Measurements from ENCODE around the gene TMEM126B. TPM values are rescaled to one million over a fixed set of nuclear protein-coding genes. Genes with fewer than 3 reads are reported as not detected.

Gene TMEM126B
- total and polyA plus RNA-seq, 2 of the 13 experiments (the other 11 are each of a cell fraction or from before 2014, with no cell fraction given): 33.6 to 54.8 TPM

GRCh38 chr11:85661972-85662664 lies 33.7 kb downstream of the TMEM126B start:
- peak overlapping the region; percentile 72 to 95 (median 86); a peak in 5 of 6 replicates for H3K4me3 ChIP-seq (replicated peaks in 1 of 3; ENCODE audit: insufficient read depth in 1 of 3, low read depth in 2 of 3, low read length in 3 of 3)

More at GRCh38 chr11:85661972-85662664, 33.7 kb downstream of the TMEM126B start:
- Histone ChIP-seq H4K20me1 (ENCODE audit: insufficient read depth, low read length) (peaks cover 29% of the 10 kb centered on the region), H3K36me3 (replicated peaks in 1 of 2; ENCODE audit: control insufficient read depth in 1 of 2, insufficient read depth in 2 of 2, low read length in 2 of 2) (peaks cover 0 to 8% of the 10 kb centered on the region in 2 experiments; a peak in 1 of 5 replicates), H3K9ac (ENCODE audit: insufficient read depth, low read depth, low read length) (peak overlapping the region; percentile 98), H3K27me3 (ENCODE audit: control insufficient read depth in 1 of 2, insufficient read depth in 2 of 2, low read length in 2 of 2) (no peaks in the 10 kb centered on the region; a peak in 1 of 5 replicates), H3K79me2 (ENCODE audit: insufficient read depth, low read length) (peaks cover 64% of the 10 kb centered on the region), H3K9me3 (ENCODE audit: low read length) (no peaks in the 10 kb centered on the region), H2AFZ (ENCODE audit: low read length) (no peak overlapping the region), H3K4me1 (ENCODE audit: insufficient read depth, low read length) (peaks cover 52% of the 10 kb centered on the region), H3K4me2 (ENCODE audit: low read depth, low read length) (peak overlapping the region; percentile 88), H3K27ac (ENCODE audit: extremely low read length, insufficient read depth, low read length) (no peak overlapping the region)
- ChIA-PET CTCF (ENCODE audit: low intra/inter-chr PET ratio, low total read pairs) (no interaction called here), POLR2A (interaction anchor here (2.6 to 10.0 kb wide), 2 partner anchors 8 to 12 kb away, joined by 7 to 112 read pairs; partner anchors contain the start of gene TMEM126A)
- DNase-seq (ENCODE audit: low spot score) (no peak), ATAC-seq (no peak), FAIRE-seq (no peak)
- no peak for TF ChIP-seq ZNF747 (CRISPR knock-in tag; IDR thresholded peaks at IDR 0.05; ENCODE audit: borderline replicate concordance)
- TF ChIP-seq, protein P1, sequence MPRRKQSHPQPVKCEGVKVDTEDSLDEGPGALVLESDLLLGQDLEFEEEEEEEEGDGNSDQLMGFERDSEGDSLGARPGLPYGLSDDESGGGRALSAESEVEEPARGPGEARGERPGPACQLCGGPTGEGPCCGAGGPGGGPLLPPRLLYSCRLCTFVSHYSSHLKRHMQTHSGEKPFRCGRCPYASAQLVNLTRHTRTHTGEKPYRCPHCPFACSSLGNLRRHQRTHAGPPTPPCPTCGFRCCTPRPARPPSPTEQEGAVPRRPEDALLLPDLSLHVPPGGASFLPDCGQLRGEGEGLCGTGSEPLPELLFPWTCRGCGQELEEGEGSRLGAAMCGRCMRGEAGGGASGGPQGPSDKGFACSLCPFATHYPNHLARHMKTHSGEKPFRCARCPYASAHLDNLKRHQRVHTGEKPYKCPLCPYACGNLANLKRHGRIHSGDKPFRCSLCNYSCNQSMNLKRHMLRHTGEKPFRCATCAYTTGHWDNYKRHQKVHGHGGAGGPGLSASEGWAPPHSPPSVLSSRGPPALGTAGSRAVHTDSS (CRISPR knock-in tag; conservative IDR thresholded peaks at IDR 0.05): no peak
- no peak for TF ChIP-seq KLF12 (CRISPR knock-in tag; IDR thresholded peaks at IDR 0.05; ENCODE audit: borderline replicate concordance)
- TF ChIP-seq ZGPAT (CRISPR knock-in tag; IDR thresholded peaks at IDR 0.05): no peak
- no peak for TF ChIP-seq BATF2 (CRISPR knock-in tag; IDR thresholded peaks at IDR 0.05)
- no peak for TF ChIP-seq ZNF256 (CRISPR knock-in tag; conservative IDR thresholded peaks at IDR 0.05)
- no peak for TF ChIP-seq ATF1 (CRISPR knock-in tag; IDR thresholded peaks at IDR 0.05)
- no peak for TF ChIP-seq SP5 (CRISPR knock-in tag; IDR thresholded peaks at IDR 0.05; ENCODE audit: borderline replicate concordance, low read depth)
- TF ChIP-seq MAZ (IDR thresholded peaks at IDR 0.05; ENCODE audit: borderline replicate concordance, low read depth, low read length): no peak
- no peak for TF ChIP-seq MAZ (CRISPR knock-in tag; IDR thresholded peaks at IDR 0.05; ENCODE audit: low read depth)
- no peak for TF ChIP-seq SALL2 (CRISPR knock-in tag; IDR thresholded peaks at IDR 0.05)
- no peak for TF ChIP-seq NFKBIZ (CRISPR knock-in tag; IDR thresholded peaks at IDR 0.05)
- in situ Hi-C loops (cut with HindIII; ENCODE audit: extremely low pct_ligation_motif_present, low pct_unique_long_range_greater_than_20kb): no loop called here
- 14% methylated on average over 4 of the region's 4 CpGs for WGBS (ENCODE audit: low lambda C conversion rate)
- intact Hi-C loops (cut with micrococcal nuclease; ENCODE audit: unreplicated experiment): no loop called here
- BruUV-seq (replicated peaks): no TSS peak
